Measurements from ENCODE around the gene KLHL2. TPM values are rescaled to one million over a fixed set of nuclear protein-coding genes. Genes with fewer than 3 reads are reported as not detected.

KLHL2 gene
- total and polyA plus RNA-seq, 9 of the 15 experiments (the other 6 are each of a cell fraction or from before 2014, with no cell fraction given) = 2.5 to 11.3 (median 6.1) TPM

GRCh38 chr4:165194368-165194767 lies 13.0 kb upstream of the KLHL2 start (continued):
- TF ChIP-seq PHF8 (IDR thresholded peaks at IDR 0.05; ENCODE audit: borderline replicate concordance, low read length) (no peak), KAT8 (IDR thresholded peaks at IDR 0.05; ENCODE audit: low read depth) (no peak)

DNA sequence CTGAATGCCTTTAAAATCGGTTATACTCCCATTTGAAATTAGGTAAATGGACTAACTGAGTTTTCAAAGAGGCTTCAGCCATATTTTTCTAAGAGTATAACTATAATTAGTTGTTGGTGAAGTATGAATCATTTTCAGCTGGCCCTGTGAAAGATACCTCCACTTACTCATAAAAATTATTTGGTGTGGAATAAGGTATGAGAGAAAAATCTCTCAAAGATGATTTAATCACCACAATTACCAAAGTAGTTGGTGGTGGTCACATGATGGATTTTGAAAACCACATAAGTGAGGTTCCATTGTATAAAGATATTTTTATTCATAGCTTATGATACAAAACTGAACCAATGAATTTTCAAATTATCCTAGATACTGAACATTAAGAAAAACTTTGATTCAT lies 9.0 kb upstream of the KLHL2 start:
- peaks cover 0 to 8% of the 10 kb centered on the region in 2 experiments; a peak in 2 of 5 replicates for H3K27me3 ChIP-seq (ENCODE audit: control insufficient read depth in 2 of 2, insufficient read depth in 2 of 2, low read length in 2 of 2)
- intact Hi-C loops (cut with micrococcal nuclease) = no loop called here
- no peaks in the 10 kb centered on the region for H3K36me3 ChIP-seq (ENCODE audit: control insufficient read depth, insufficient read depth, low read length)
- WGBS (ENCODE audit: insufficient coverage, low coverage, missing lambda C conversion rate) = 0% methylated on average over 1 of the region's 1 CpG
- ATAC-seq = no peak
- no peaks in the 10 kb centered on the region for H3K79me2 ChIP-seq (ENCODE audit: control insufficient read depth, insufficient read depth, low read length)
- no peak for DNase-seq (ENCODE audit: extremely low read depth in 1 of 4, low spot score in 3 of 4)
- no peak overlapping the region for H2AFZ ChIP-seq (ENCODE audit: low read depth, low read length)
- H3K4me3 ChIP-seq = no peak overlapping the region
- H3K9me1 ChIP-seq (ENCODE audit: control insufficient read depth, insufficient read depth, low read length) = peaks cover 3% of the 10 kb centered on the region
- in situ Hi-C loops (cut with MboI) = no loop called here
- CTCF ChIA-PET (ENCODE audit: low intra/inter-chr PET ratio) = no interaction called here
- no peak overlapping the region for H3K9ac ChIP-seq (ENCODE audit: insufficient read depth in 1 of 2, low read depth in 2 of 2, low read length in 2 of 2)
- POLR2A ChIA-PET = no interaction called here
- H3K4me2 ChIP-seq (ENCODE audit: insufficient read depth, low read length) = no peak overlapping the region
- no peaks in the 10 kb centered on the region for H3K9me3 ChIP-seq (replicated peaks; ENCODE audit: control insufficient read depth, insufficient read depth, low read depth, low read length)
- H4K20me1 ChIP-seq (replicated peaks; ENCODE audit: control insufficient read depth, insufficient read depth, low read length) = no peaks in the 10 kb centered on the region
- no peaks in the 10 kb centered on the region for H3K4me1 ChIP-seq (replicated peaks in 1 of 2; ENCODE audit: control insufficient read depth in 2 of 2, insufficient read depth in 2 of 2, low read length in 2 of 2)
- BruUV-seq (replicated peaks) = no TSS peak
- TF ChIP-seq SMAD4 (CRISPR knock-in tag; conservative IDR thresholded peaks at IDR 0.05) = no peak
- TF ChIP-seq ZNF717 (CRISPR knock-in tag; IDR thresholded peaks at IDR 0.05) = no peak
- no peak for TF ChIP-seq GABPB1 (CRISPR knock-in tag; IDR thresholded peaks at IDR 0.05)
- TF ChIP-seq E2F8 (IDR thresholded peaks at IDR 0.05; ENCODE audit: low read depth, partially characterized antibody) = no peak
- no peak for FAIRE-seq
- no peak overlapping the region for H3K27ac ChIP-seq (ENCODE audit: extremely low read depth, low read depth, low read length)
